ENCODE data around the gene NOL4L.
"Not testable (repeated sequence)": the region's sequence is repeated elsewhere in the genome, so short reads cannot be mapped to it uniquely, and the experiment has no call there.

The NOL4L gene

DNA sequence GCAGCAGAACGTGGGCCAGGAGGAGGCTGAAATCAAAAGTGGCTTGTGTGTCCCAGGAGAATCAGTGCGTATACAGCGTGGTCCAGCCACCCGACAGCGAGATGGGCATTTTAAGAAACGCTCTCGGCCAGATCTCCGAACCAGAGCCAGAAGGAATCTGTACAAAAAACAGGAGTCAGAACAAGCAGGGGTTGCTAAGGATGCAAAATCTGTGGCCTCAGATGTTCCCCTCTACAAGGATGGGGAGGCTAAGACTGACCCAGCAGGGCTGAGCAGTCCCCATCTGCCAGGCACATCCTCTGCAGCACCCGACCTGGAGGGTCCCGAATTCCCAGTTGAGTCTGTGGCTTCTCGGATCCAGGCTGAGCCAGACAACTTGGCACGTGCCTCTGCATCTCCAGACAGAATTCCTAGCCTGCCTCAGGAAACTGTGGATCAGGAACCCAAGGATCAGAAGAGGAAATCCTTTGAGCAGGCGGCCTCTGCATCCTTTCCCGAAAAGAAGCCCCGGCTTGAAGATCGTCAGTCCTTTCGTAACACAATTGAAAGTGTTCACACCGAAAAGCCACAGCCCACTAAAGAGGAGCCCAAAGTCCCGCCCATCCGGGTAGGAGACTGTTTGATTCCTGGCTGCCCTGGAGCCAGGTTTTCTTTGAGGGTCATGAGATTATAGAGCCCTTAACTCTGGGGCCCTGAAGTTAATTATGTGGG lies 151.7 kb downstream of the NOL4L start:
- no peak for TF ChIP-seq JUND (IDR thresholded peaks at IDR 0.05; ENCODE audit: low read depth)
- DNase-seq (ENCODE audit: low read depth in 1 of 2, low spot score in 1 of 2), result no peak
- in situ Hi-C loops (cut with HindIII; ENCODE audit: low pct_unique_long_range_greater_than_20kb, low sequenced_read_pairs), result no loop called here

DNA sequence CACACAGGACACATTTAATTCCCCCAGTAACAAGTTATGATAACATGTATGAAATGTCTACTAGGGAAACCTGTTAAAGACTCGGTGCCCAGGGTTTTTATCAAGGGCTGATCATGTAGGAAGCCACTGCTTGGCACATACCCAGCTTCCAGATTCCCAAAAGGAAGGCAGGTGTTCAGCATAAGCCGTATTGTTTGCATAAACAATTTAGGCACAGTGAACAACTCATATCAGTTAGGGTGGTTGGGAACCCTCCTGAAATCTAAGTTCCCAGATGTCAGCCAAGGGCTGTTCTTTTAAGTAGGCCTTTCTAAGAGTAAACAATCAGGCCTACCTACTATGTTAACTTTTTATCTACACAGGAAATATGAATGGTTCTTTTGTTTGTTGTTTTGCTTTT lies 152.9 kb downstream of the NOL4L start:
- DNase-seq (ENCODE audit: low read depth in 1 of 2, low spot score in 1 of 2), result no peak
- in situ Hi-C loops (cut with HindIII; ENCODE audit: low pct_unique_long_range_greater_than_20kb, low sequenced_read_pairs), result no loop called here
- no peak for TF ChIP-seq JUND (IDR thresholded peaks at IDR 0.05; ENCODE audit: low read depth)

DNA sequence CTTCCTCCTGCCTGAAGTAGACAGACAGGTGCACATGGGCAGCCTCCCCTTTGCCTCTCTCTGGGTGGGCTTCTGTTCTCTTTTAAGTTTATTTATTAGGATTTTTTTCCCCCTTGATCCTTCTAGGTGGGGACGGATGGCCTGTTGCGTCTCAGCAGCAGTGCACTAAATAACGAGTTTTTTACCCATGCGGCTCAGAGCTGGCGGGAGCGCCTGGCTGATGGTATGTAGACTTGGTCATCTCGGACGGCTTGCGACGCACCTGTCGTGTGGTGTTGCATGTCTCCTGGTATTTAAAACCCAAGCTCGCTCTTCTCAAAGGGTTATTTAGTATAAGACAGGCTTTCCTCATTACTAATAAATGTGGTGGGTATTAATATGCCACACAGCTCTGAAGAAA lies 153.7 kb downstream of the NOL4L start:
- TF ChIP-seq JUND (IDR thresholded peaks at IDR 0.05; ENCODE audit: low read depth), result no peak
- in situ Hi-C loops (cut with HindIII; ENCODE audit: low pct_unique_long_range_greater_than_20kb, low sequenced_read_pairs), result no loop called here
- DNase-seq (ENCODE audit: low read depth in 1 of 2, low spot score in 1 of 2), result no peak

DNA sequence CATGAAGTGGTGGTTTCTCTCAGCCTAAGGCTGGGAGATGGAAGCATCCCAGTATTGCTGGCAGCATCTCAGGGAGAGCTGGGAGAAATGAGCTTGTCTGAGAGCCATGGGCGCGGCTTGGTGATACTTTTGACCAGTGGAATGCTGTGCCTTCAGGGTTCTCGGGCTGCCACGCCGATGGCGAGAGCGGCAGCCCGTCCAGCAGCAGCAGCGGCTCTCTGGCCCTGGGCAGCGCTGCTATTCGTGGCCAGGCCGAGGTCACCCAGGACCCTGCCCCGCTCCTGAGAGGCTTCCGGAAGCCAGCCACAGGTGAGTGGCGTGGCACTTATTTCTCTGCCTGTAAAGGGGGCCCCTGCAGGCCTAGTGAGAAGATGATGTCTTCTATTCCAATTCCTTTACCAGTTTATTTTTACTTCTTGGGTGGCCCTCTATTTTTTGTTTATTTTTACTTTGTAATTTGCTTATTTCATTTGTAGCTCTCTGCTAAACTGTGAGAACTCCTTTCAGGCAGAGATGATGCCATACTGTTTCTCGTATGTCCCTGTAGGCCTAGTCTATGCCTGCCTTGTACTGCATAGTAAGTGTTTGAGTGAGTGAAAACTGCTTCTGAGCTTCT lies 155.3 kb downstream of the NOL4L start:
- in situ Hi-C loops (cut with HindIII; ENCODE audit: low pct_unique_long_range_greater_than_20kb, low sequenced_read_pairs), result no loop called here
- no peak for DNase-seq (ENCODE audit: low read depth in 1 of 2, low spot score in 1 of 2)
- TF ChIP-seq JUND (IDR thresholded peaks at IDR 0.05; ENCODE audit: low read depth), result no peak

DNA sequence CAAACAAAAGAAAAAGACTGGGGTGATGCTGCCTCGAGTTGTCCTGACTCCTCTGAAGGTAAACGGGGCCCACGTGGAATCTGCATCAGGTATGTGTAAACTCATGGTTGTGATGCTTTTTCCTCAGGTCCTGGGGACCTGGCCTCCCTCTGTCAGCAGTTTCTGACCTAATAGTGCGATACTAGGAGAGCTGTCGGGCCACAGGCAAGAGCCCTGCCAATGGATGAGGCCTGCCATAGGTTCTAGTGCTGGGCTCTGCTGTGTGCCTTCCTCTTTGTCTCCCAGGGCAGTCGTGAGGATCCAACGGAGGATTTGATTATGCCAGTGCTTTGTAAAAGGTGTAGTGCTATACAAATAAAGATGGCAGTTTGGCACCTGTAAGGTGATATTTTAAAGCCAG lies 155.8 kb downstream of the NOL4L start:
- DNase-seq (ENCODE audit: low read depth in 1 of 2, low spot score in 1 of 2), result no peak
- in situ Hi-C loops (cut with HindIII; ENCODE audit: low pct_unique_long_range_greater_than_20kb, low sequenced_read_pairs), result no loop called here
- no peak for TF ChIP-seq JUND (IDR thresholded peaks at IDR 0.05; ENCODE audit: low read depth)

DNA sequence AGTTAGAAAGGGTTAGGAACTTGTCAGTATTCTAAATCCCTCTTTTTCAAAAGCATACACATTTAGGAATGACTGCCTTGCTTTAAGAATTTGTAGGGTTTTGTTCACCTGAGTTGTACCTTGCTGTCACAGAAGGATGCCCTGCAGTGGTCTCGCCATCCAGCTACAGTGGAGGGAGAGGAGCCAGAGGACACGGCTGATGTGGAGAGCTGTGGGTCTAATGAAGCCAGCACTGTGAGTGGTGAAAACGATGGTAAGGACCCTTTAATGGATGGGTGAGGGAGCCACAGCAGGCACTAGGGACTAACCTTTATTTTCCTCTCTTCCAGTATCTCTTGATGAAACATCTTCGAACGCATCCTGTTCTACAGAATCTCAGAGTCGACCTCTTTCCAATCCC lies 157.1 kb downstream of the NOL4L start:
- in situ Hi-C loops (cut with HindIII; ENCODE audit: low pct_unique_long_range_greater_than_20kb, low sequenced_read_pairs), result no loop called here
- no peak for TF ChIP-seq JUND (IDR thresholded peaks at IDR 0.05; ENCODE audit: low read depth)
- no peak for DNase-seq (ENCODE audit: low read depth in 1 of 2, low spot score in 1 of 2)

DNA sequence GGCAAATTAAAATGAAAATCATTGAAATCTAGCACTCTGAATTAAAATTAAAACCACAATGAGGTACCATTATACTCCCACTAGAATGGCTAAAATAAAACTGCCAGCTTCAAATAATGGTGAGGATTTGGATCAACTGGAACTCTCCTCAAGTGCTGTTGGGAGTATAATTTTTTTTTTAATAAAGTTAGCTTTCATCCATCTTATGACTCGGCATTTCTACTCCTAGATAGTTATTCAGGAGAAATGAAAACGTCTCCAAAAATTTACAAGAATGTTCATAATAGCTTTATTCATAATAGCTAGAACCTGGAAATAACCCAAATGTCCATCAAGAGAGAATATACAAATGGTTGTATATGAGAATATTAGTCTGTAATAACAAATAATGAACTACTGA lies 163.8 kb downstream of the NOL4L start:
- in situ Hi-C loops (cut with HindIII; ENCODE audit: low pct_unique_long_range_greater_than_20kb, low sequenced_read_pairs), result no loop called here

DNA sequence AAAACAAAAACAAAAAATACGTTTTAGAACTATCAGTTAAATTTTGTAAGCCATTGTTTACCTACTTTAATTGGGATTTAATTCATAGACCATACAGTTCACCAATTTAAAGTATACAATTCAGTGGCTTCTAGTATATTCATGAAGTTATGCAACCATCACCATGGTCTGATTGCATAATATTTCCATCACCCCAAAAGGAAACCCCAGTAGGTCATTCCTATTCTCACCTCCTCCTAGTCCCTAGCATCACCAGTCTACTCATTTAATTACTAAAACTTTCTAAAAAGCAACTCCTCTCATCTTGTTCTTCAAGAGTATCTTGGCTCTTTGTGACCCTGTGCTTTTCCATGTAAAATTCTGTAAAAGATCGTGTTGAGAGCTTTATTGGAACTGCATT lies 166.8 kb downstream of the NOL4L start:
- in situ Hi-C loops (cut with HindIII; ENCODE audit: low pct_unique_long_range_greater_than_20kb, low sequenced_read_pairs), result no loop called here
- DNase-seq (ENCODE audit: low read depth in 1 of 2, low spot score in 1 of 2), result no peak
- no peak for TF ChIP-seq JUND (IDR thresholded peaks at IDR 0.05; ENCODE audit: low read depth)

More for the DNA sequence above, 163.8 kb downstream of the NOL4L start:
- TF ChIP-seq JUND (IDR thresholded peaks at IDR 0.05; ENCODE audit: low read depth), result no peak
- DNase-seq (ENCODE audit: low read depth in 1 of 2, low spot score in 1 of 2), result no peak

DNA sequence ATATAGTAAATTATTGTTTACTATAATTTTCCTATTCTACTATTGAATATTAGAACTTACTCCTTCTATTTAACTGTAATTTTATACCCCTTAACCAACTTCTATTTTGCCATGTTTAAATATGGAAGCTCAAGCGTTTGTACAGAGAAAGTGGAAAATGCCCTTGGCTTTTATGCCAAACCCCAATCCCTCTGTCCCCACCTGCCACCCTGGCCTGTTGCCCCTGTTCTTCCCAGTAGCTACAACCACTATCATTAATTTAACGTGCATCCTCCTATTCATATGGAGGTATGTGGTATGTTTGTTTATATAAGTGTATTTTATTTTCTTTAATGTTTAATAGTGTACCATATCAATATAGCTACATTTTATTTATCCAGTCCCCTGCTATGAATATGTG lies 168.9 kb downstream of the NOL4L start:
- no peak for DNase-seq (ENCODE audit: low read depth in 1 of 2, low spot score in 1 of 2)
- in situ Hi-C loops (cut with HindIII; ENCODE audit: low pct_unique_long_range_greater_than_20kb, low sequenced_read_pairs), result no loop called here
- TF ChIP-seq JUND (IDR thresholded peaks at IDR 0.05; ENCODE audit: low read depth), result no peak

DNA sequence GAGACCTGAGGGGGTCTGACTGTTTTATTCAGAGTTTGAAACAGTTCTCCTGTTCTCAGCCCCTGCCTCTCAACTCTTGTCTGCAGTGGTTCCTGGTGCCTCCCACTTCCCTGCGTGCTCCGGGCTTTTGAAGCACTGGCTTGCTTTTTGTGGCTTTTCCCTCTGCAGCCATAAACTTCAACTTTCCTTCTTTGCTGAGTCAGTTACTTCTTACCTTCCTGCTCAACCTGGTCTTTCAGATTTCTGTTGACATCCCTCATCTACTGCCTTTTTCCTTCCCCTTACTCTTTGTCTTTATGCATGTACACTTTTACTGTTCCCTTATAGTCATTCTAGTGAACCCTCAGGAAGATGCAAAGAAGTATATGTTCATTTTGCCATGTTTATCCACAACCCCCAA lies 169.6 kb downstream of the NOL4L start:
- in situ Hi-C loops (cut with HindIII; ENCODE audit: low pct_unique_long_range_greater_than_20kb, low sequenced_read_pairs), result no loop called here
- TF ChIP-seq JUND (IDR thresholded peaks at IDR 0.05; ENCODE audit: low read depth), result no peak
- DNase-seq (ENCODE audit: low read depth in 1 of 2, low spot score in 1 of 2), result no peak

DNA sequence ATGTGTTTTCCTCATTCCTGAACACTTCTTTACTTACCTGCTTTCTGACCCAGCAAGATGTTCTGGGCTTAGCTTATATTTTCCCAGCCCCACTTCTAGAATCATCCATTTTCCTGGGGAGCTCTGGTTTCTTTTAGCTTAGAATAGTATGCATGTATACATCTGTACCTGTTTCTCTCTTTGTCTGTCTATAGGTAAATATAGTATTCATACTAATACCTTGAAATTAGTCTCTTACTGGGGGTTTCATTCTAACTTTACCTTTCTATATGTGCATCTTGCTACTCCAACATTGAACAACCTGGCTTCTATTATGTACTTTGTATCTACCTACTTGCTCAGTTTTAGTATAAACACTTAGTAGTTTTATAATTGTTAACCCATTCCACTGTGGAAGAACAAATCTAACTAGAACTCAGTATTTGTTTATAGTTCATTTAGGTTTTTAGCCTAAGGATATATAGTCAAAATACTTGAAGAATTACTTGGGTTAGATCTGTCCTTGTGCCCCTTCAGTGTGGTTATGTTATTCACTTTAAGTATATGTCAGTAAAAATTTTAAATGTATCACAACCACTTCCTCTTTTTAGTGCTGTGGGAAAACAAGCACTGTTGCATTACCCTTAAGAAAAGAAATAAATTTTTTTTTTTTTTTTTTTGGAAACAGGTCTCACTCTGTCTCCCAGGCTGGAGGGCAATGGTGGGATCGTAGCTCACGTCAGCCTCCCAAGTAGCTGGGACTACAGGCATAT lies 173.0 kb downstream of the NOL4L start:
- DNase-seq (ENCODE audit: low read depth in 1 of 2, low spot score in 1 of 2), result no peak
- in situ Hi-C loops (cut with HindIII; ENCODE audit: low pct_unique_long_range_greater_than_20kb, low sequenced_read_pairs), result no loop called here
- no peak for TF ChIP-seq JUND (IDR thresholded peaks at IDR 0.05; ENCODE audit: low read depth)

DNA sequence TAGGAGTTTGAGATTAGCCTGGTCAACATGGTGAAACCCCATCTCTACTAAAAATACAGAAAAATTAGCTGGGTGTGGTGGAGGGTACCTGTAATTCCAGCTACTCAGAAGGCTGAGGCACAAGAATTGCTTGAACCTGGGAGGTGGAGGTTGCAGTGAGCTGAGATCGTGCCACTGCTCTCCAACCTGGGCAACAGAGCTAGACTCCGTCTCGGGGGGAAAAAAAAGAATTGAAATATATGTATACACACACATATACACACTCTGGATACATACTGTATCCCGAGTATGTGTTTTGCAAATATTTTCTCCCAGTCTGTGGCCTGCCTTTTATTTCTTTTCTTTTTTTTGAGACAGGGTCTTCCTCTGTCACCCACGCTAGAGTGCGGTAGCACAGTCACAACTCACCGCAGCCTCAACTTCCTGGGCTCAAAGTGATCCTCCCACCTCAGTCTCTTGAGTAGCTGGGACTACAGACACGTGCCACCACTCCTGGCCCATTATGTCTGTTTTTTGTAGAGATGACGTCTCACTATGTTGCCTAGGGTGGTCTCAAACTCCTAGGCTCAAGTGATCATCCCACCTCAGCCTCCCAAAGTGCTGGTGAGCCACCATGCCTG lies 177.9 kb downstream of the NOL4L start:
- DNase-seq (ENCODE audit: low read depth in 1 of 2, low spot score in 1 of 2); in situ Hi-C loops (cut with HindIII; ENCODE audit: low pct_unique_long_range_greater_than_20kb, low sequenced_read_pairs): not testable (repeated sequence)

DNA sequence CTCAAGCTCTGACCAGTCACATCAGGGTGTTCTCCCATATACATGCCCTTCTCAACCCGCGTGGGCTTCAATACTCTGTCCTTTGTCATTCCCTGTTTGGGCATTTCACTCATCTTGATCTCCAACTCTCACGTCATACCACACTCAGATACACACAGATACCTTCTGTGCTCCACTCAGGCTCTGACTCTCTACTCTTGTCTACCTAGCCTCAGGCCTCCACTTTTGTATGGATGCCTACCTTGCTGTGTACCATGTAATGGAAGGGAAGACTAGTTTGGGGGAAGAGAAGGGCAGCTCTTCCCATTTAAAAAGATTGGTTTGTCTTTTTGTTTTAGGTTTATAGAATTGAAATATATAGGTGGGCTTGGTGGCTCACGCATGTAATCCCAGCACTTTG lies 178.4 kb downstream of the NOL4L start:
- TF ChIP-seq JUND (IDR thresholded peaks at IDR 0.05; ENCODE audit: low read depth), result no peak
- in situ Hi-C loops (cut with HindIII; ENCODE audit: low pct_unique_long_range_greater_than_20kb, low sequenced_read_pairs), result no loop called here
- DNase-seq (ENCODE audit: low read depth in 1 of 2, low spot score in 1 of 2), result no peak

Data from T47D (cell line).